Keratinocyte (primary cell): ENCODE measurements around the gene KRTAP10-6. TPM values are rescaled to one million over a fixed set of nuclear protein-coding genes. Genes with fewer than 3 reads are reported as not detected.

Source experiments
- DNase-seq: peaks from one replicate; pipeline ENCODE4 v3.0.0-alpha.2; 2011; ENCODE audit warnings: low read depth, missing footprints, low spot score
- FAIRE-seq: peaks from 2 replicates; lab custom pipeline; 2011; peaks lifted over from hg19 to GRCh38; lab: Jason Lieb, UNC
- H2AFZ ChIP-seq: 2 replicates; pipeline ENCODE4 v1.6.0; 2012; ENCODE audit warnings: low read length, control low read depth, inconsistent platforms; ENCODE audit not compliant: control insufficient read depth
- H3K27ac ChIP-seq: 2 replicates; pipeline ENCODE4 v1.5.1; 2011; ENCODE audit warnings: low read length; ENCODE audit not compliant: control insufficient read depth, insufficient read depth
- H3K27me3 ChIP-seq: 3 replicates; pipeline ENCODE4 v1.6.0; 2011; ENCODE audit warnings: low read length; ENCODE audit not compliant: control insufficient read depth, insufficient read depth; ENCODE audit errors: extremely low read depth
- H3K36me3 ChIP-seq, 2 experiments: 2 replicates in 1 of 2; 3 replicates in 1 of 2; pipeline ENCODE4 v1.5.1; 2011; ENCODE audit warnings: low read length in 2 of 2, mild to moderate bottlenecking in 1 of 2; ENCODE audit not compliant: control insufficient read depth in 2 of 2, insufficient read depth in 2 of 2; ENCODE audit errors: extremely low read depth in 1 of 2
- H3K4me1 ChIP-seq: 3 replicates; pipeline ENCODE4 v1.5.1; 2011; ENCODE audit warnings: low read length; ENCODE audit not compliant: control insufficient read depth, insufficient read depth; ENCODE audit errors: extremely low read depth
- H3K4me2 ChIP-seq: 3 replicates; pipeline ENCODE4 v1.6.0; 2011; ENCODE audit warnings: low read depth, low read length; ENCODE audit not compliant: control insufficient read depth, insufficient read depth; ENCODE audit errors: extremely low read depth
- H3K4me3 ChIP-seq, 3 experiments: fragments of 200-600 bp in 1 of 3; sonication (generic) in 1 of 3; 2 replicates in 2 of 3; 3 replicates in 1 of 3; pipeline ENCODE4 v1.5.1; 2011 to 2016; ENCODE audit warnings: low read length in 3 of 3, mild to moderate bottlenecking in 3 of 3, control low read depth in 2 of 3, inconsistent platforms in 1 of 3, low read depth in 1 of 3, mixed read lengths in 1 of 3, mixed run types in 1 of 3, moderate library complexity in 1 of 3; ENCODE audit not compliant: control insufficient read depth in 2 of 3, insufficient read depth in 2 of 3; ENCODE audit errors: extremely low read depth in 1 of 3
- H3K79me2 ChIP-seq: 2 replicates; pipeline ENCODE4 v1.6.0; 2012; ENCODE audit warnings: low read length; ENCODE audit not compliant: control insufficient read depth, insufficient read depth
- H3K9ac ChIP-seq: 3 replicates; pipeline ENCODE4 v1.6.0; 2011; ENCODE audit warnings: low read length; ENCODE audit not compliant: control insufficient read depth, insufficient read depth; ENCODE audit errors: extremely low read depth
- H3K9me1 ChIP-seq: 3 replicates; pipeline ENCODE4 v1.6.0; 2011; ENCODE audit warnings: low read length; ENCODE audit not compliant: control insufficient read depth, insufficient read depth; ENCODE audit errors: extremely low read depth
- H3K9me3 ChIP-seq: 2 replicates; pipeline ENCODE4 v1.5.1; 2012; ENCODE audit warnings: low read depth, low read length; ENCODE audit not compliant: control insufficient read depth
- H4K20me1 ChIP-seq: 3 replicates; pipeline ENCODE4 v1.6.0; 2011; ENCODE audit warnings: low read length; ENCODE audit not compliant: control insufficient read depth, insufficient read depth; ENCODE audit errors: extremely low read depth
- CTCF ChIP-seq, 3 experiments: IDR thresholded peaks in 1 of 3; conservative IDR thresholded peaks in 1 of 3; optimal IDR thresholded peaks in 1 of 3; 2 replicates in 2 of 3; 3 replicates in 1 of 3; pipeline versions ENCODE3 to v1.5.1; 2011; ENCODE audit warnings: low read length in 3 of 3, mild to moderate bottlenecking in 3 of 3, moderate library complexity in 2 of 3, control low read depth in 1 of 3, inconsistent platforms in 1 of 3; ENCODE audit not compliant: insufficient read depth in 2 of 3; ENCODE audit errors: extremely low read depth in 1 of 3
- EZH2 ChIP-seq: IDR thresholded peaks from one replicate; pipeline ENCODE4 v1.6.1; 2012; ENCODE audit warnings: inconsistent platforms, mild to moderate bottlenecking, low read length, moderate library complexity
- dilution Hi-C: fragments of 300-500 bp; cut with MboI; formaldehyde crosslinking; loops from one replicate; pipeline ENCODE4 v1.7.0; 2020; ENCODE audit warnings: low sequenced_read_pairs; ENCODE audit not compliant: extremely low pct_ligation_motif_present
- polyA plus RNA-seq, 5 experiments: library from polyadenylated mRNA; depleted of rRNA in 3 of 5; stranded (reverse) in 3 of 5; stranded (forward) in 1 of 5; unstranded in 1 of 5; fragments of >200 nt; gene quantifications; 1 replicate in 1 of 5; 2 replicates in 3 of 5; 3 replicates in 1 of 5; pipeline versions ENCODE4 v1.2.1 to v1.2.3, GENCODE V29; 2011 to 2012; ENCODE audit warnings: missing spikeins in 2 of 5, low read depth in 1 of 5, low replicate concordance in 1 of 5

The KRTAP10-6 gene
- polyA plus RNA-seq, 1 donor (not counting 4 experiments of a cell fraction or from before 2014, with no cell fraction given) = not detected

- H3K4me2 ChIP-seq = no peak overlapping the region
- no peak overlapping the region for H2AFZ ChIP-seq
- H3K4me3 ChIP-seq = no peak overlapping the region
- DNase-seq = no peak
- H3K9me3 ChIP-seq = no peaks in the 10 kb centered on the region
- H3K9me1 ChIP-seq = no peaks in the 10 kb centered on the region
- dilution Hi-C loops = no loop called here
- H3K9ac ChIP-seq = no peak overlapping the region
- H3K27me3 ChIP-seq = peaks cover 2% of the 10 kb centered on the region
- H3K79me2 ChIP-seq = no peaks in the 10 kb centered on the region
- no peak overlapping the region for H3K27ac ChIP-seq
- no peaks in the 10 kb centered on the region for H3K36me3 ChIP-seq
- H4K20me1 ChIP-seq = no peaks in the 10 kb centered on the region
- FAIRE-seq = no peak
- no peak for TF ChIP-seq EZH2
- no peak for TF ChIP-seq CTCF (optimal IDR thresholded peaks at IDR 0.05 in 1 of 3, IDR thresholded peaks at IDR 0.05 in 1 of 3, conservative IDR thresholded peaks at IDR 0.05 in 1 of 3; ENCODE audit: extremely low read depth in 1 of 3, insufficient read depth in 2 of 3, low read length in 3 of 3)
- H3K4me1 ChIP-seq = peaks cover 2% of the 10 kb centered on the region
Observed at GRCh38 chr21:44599264-44600029, 7.1 kb upstream of the KRTAP10-6 start.

- peaks cover 7% of the 10 kb centered on the region for H3K4me1 ChIP-seq
- no peaks in the 10 kb centered on the region for H4K20me1 ChIP-seq
- no peak overlapping the region for H3K4me2 ChIP-seq
- no peaks in the 10 kb centered on the region for H3K36me3 ChIP-seq
- no peak overlapping the region for H3K9ac ChIP-seq
- FAIRE-seq (no peak), DNase-seq (no peak)
- peaks cover under 1% of the 10 kb centered on the region for H3K27me3 ChIP-seq
- H3K9me1 ChIP-seq = no peaks in the 10 kb centered on the region
- dilution Hi-C loops = no loop called here
- no peak overlapping the region for H3K4me3 ChIP-seq
- TF ChIP-seq EZH2 (no peak), CTCF (optimal IDR thresholded peaks at IDR 0.05 in 1 of 3, IDR thresholded peaks at IDR 0.05 in 1 of 3, conservative IDR thresholded peaks at IDR 0.05 in 1 of 3; ENCODE audit: extremely low read depth in 1 of 3, insufficient read depth in 2 of 3, low read length in 3 of 3) (no peak)
- H2AFZ ChIP-seq = no peak overlapping the region
- no peaks in the 10 kb centered on the region for H3K79me2 ChIP-seq
- H3K27ac ChIP-seq = no peak overlapping the region
- H3K9me3 ChIP-seq = no peaks in the 10 kb centered on the region
Observed at GRCh38 chr21:44598061-44598460, 5.8 kb upstream of the KRTAP10-6 start.
